IPS-20b (cell line): Measurements from ENCODE around the gene HSPE1.
"Not testable (repeated sequence)": the region's sequence is repeated elsewhere in the genome, so short reads cannot be mapped to it uniquely, and the experiment has no call there.

ENCODE experiments used
- H3K27ac ChIP-seq: one replicate; pipeline ENCODE4 v1.5.1; 2013; ENCODE audit warnings: low read length
- H3K27me3 ChIP-seq: 2 replicates; pipeline ENCODE4 v1.6.1; 2013; ENCODE audit warnings: mild to moderate bottlenecking, low read length, inconsistent platforms; ENCODE audit not compliant: insufficient read depth
- H3K36me3 ChIP-seq: 2 replicates; pipeline ENCODE4 v1.6.1; 2013; ENCODE audit warnings: low read depth, mild to moderate bottlenecking, inconsistent platforms, low read length, moderate library complexity; ENCODE audit not compliant: insufficient read depth
- H3K4me1 ChIP-seq: 2 replicates; pipeline ENCODE4 v1.6.1; 2013; ENCODE audit warnings: mild to moderate bottlenecking, control low read depth, inconsistent platforms, low read length, moderate library complexity; ENCODE audit not compliant: insufficient read depth
- H3K4me3 ChIP-seq: 2 replicates; pipeline ENCODE4 v1.5.1; 2013; ENCODE audit warnings: mild to moderate bottlenecking, low read length, inconsistent platforms
- H3K9ac ChIP-seq: 2 replicates; pipeline ENCODE4 v1.6.1; 2013; ENCODE audit warnings: low read depth, mild to moderate bottlenecking, inconsistent platforms, low read length, moderate library complexity
- H3K9me3 ChIP-seq: 2 replicates; pipeline ENCODE4 v1.6.1; 2013; ENCODE audit warnings: mild to moderate bottlenecking, low read depth, low read length, inconsistent platforms; ENCODE audit not compliant: insufficient read depth

Gene HSPE1

DNA sequence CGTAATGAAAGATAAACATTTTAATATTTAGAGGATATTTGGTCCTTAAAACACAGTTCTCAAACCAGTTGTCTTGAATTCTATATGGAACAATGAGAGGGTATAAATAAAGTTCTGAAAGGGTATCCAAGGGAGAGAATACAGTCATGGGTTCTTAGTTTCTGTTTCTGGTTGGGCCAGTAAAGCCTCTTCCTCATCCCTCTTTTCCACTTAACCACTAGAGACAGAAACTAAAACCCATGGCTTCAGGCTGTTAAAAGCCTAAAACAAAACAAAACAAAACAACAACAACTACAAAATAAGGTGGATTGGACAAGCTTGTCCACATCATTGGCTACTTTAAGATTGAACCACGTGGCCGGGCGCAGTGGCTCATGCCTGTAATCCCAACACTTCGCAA, 28.0 kb upstream of the HSPE1 start:
- H3K36me3 ChIP-seq, result peaks cover 67% of the 10 kb centered on the region
- no peak overlapping the region for H3K9ac ChIP-seq
- no peaks in the 10 kb centered on the region for H3K27me3 ChIP-seq
- no peaks in the 10 kb centered on the region for H3K4me1 ChIP-seq
- no peak overlapping the region for H3K4me3 ChIP-seq
- no peak overlapping the region for H3K27ac ChIP-seq
- no peaks in the 10 kb centered on the region for H3K9me3 ChIP-seq

DNA sequence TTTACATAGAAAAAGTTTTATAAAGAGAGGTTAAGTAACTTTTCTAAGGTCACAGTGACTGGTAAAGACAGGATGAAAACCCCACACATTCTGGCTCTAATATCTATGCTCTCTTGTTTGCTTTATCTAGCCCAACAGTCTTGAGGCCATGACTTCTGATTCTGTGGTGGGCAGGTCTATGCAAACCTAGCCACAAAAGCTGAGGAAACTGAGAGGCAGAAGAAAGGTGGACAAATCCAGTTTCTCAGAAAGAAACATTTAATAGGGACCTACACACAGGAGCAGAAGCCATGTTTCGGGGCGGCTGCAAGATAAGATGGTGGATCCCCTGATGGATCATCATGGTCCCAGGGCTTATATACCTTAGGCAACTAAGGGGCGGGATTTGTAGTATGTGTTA, 22.4 kb upstream of the HSPE1 start:
- H3K36me3 ChIP-seq, result peaks cover 40% of the 10 kb centered on the region
- no peaks in the 10 kb centered on the region for H3K27me3 ChIP-seq
- no peak overlapping the region for H3K9ac ChIP-seq
- H3K27ac ChIP-seq, result no peak overlapping the region
- no peak overlapping the region for H3K4me3 ChIP-seq
- H3K9me3 ChIP-seq, result no peaks in the 10 kb centered on the region
- H3K4me1 ChIP-seq, result no peaks in the 10 kb centered on the region

DNA sequence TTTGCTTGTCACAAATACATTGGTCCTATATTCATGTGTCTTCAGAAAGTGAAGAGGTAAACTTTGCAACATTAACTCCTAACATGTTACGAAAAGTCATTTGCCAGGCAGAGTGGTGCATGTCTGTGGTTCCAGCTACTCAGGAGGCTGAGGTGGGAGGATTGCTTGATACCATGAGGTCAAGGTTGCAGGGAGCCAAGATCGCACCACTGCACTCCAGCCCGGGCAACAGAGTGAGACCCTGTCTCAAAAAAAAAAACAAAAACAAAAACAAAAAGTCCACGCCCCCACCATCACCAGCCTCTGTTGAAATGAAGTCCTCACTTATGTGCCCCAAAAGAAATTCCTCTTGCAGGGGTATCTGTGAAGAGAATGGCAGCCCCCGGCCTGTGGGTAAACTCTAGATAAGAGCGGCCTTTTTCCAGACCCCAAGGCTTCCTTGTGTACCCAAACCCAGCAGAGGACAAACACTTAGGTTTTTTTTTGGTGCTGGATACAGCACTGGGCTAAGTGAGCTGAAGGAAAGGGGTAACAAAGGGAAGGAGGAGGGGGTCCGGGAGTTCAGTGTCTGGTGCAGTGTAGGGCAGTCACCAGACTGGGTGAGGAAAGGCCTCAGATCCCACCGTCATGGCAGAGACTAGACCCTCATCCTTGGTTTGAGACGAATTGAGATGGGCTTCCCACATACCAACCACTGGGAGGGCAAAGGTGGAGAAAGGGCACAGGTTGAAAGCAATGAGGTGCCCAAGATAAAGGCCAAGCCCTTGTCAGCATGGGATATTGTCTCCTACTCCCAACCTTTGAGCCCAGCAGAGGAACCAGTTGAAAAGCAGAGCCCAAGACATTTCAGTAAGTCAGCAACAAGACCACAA, 19.8 kb upstream of the HSPE1 start:
- Histone ChIP-seq H3K27ac (no peak overlapping the region), H3K4me1 (no peaks in the 10 kb centered on the region), H3K36me3 (peaks cover 19% of the 10 kb centered on the region), H3K9ac (no peak overlapping the region), H3K4me3 (no peak overlapping the region), H3K9me3 (peaks cover 2% of the 10 kb centered on the region; the same call in 1 of the 2 replicates), H3K27me3 (no peaks in the 10 kb centered on the region)

DNA sequence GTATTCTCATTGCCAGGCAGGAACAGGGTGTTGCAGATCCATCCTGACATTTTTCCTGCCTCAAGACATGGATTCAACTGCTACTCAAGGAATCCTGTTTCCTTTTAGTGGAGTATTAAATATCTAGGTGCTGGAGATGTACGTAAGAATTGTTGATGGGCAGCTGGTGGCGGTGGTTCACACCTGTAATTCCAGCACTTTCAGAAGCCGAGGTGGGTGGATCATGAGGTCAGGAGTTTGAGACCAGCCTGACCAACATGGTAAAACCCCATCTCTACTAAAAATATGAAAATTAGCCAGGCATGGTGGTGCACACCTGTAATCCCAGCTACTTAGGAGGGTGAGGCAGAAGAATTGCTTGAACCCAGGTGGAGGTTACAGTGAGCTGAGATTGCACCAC, 15.9 kb upstream of the HSPE1 start:
- not testable (repeated sequence) for H3K9ac ChIP-seq, H3K27ac ChIP-seq, H3K4me1 ChIP-seq, H3K4me3 ChIP-seq, H3K9me3 ChIP-seq, H3K27me3 ChIP-seq
- H3K36me3 ChIP-seq, result peaks cover 41% of the 10 kb centered on the region

DNA sequence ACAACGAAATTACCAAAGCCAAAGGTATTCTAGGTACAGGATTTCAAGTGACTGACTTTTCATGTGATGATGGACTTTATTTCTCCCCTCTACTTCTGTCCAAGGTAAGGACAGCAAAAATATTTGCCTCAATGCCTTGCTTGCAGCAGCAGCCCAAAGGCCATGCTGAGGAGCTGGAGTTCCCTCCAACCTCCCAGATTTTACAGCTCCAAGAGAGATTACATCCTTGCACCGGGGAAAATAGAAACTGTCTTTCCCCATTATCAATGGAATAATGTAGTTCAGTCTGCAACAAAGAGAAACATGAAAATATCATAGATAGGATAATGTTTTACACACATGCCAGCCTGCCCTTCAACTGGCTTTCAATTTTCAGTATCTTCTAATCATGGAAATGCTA, 14.0 kb upstream of the HSPE1 start:
- Histone ChIP-seq H3K27me3 (no peaks in the 10 kb centered on the region), H3K9me3 (peaks cover 2% of the 10 kb centered on the region; the same call in 1 of the 2 replicates), H3K27ac (no peak overlapping the region), H3K36me3 (peaks cover 57% of the 10 kb centered on the region), H3K9ac (no peak overlapping the region), H3K4me3 (no peak overlapping the region), H3K4me1 (no peaks in the 10 kb centered on the region)

DNA sequence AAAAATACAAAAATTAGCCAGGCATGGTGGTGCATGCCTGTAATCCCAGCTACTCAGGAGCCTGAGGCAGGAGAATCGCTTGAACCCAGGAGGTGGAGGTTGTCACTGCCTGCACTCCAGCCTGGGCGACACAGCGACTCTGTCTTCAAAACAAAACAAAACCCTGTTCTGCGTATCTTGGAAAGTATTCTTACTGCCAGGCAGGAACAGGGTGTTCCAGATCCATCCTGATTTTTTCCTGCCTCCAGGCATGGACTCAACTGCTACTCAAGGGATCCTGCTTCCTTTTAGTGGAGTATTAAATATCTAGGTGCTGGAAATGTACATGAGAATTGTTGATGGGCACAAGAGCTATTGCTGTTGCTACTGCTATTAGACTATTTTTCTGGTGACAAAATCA, 12.8 kb upstream of the HSPE1 start:
- no peak overlapping the region for H3K4me3 ChIP-seq
- H3K27me3 ChIP-seq, result no peaks in the 10 kb centered on the region
- no peak overlapping the region for H3K27ac ChIP-seq
- no peaks in the 10 kb centered on the region for H3K4me1 ChIP-seq
- H3K9ac ChIP-seq, result no peak overlapping the region
- peaks cover 2% of the 10 kb centered on the region; the same call in 1 of the 2 replicates for H3K9me3 ChIP-seq
- H3K36me3 ChIP-seq, result peaks cover 69% of the 10 kb centered on the region

DNA sequence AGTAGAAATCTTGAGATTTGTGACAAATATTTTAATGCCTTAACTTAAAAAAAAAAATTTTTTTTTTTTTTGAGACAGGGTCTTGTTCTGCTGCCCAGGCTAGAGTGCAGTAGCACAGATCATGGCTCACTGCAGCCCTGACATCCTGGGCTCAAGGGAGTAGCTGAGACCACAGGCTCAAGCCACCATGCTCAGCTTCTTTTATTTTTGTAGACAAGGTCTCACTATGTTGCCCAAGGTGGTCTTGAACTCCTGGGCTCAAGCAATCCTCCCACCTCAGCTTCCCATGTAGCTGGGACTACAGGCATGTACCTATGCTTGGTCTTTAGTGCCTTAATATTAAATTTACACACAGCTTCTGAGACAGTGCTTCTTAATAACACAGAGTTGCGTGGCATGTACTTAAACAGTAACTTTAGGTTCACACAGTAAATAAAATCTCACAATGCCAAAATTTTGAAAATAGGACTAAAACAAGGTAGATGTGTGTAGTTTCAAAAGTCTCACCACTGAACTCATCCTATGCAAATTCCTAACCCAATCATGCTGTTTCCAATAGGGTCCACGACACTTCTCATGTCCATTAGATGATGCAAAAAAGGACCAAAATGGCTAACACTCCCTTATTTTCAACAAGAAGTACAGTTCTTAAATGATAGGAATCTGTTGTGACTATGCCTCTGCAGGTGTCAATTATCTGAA, 4.6 kb upstream of the HSPE1 start:
- peaks cover 82% of the 10 kb centered on the region for H3K36me3 ChIP-seq
- no peaks in the 10 kb centered on the region for H3K9me3 ChIP-seq
- H3K27me3 ChIP-seq, result no peaks in the 10 kb centered on the region
- peaks cover 10% of the 10 kb centered on the region; the same call in 1 of the 2 replicates for H3K4me1 ChIP-seq
- H3K9ac ChIP-seq, result peak overlapping the region; percentile 29; the same call in 1 of the 2 replicates
- no peak overlapping the region for H3K27ac ChIP-seq
- H3K4me3 ChIP-seq, result peak overlapping the region; percentile 90; the same call in 1 of the 2 replicates

DNA sequence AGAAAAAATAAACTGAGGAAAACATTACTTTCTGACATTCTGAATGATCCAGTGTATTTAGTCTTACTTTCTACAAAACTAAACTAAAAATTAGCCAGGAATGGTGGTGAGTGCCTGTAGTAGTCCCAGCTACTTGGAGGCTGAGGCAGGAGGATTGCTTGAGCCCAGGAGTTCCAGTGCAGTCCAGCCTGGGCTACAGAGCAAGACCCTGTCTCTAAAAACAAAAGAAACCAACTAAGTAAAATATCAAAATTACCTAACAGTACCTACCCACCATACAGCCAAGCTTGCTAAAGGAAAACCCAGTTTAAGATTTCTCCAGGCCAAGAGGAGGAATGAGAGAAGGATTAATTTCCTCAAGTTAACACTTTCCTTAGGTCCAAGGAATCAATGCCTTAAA, 3.5 kb upstream of the HSPE1 start:
- no peak overlapping the region for H3K27ac ChIP-seq
- H3K36me3 ChIP-seq, result peaks cover 72% of the 10 kb centered on the region
- no peaks in the 10 kb centered on the region for H3K9me3 ChIP-seq
- H3K9ac ChIP-seq, result peak overlapping the region; percentile 98; the same call in 1 of the 2 replicates
- peaks cover 11% of the 10 kb centered on the region; the same call in 1 of the 2 replicates for H3K4me1 ChIP-seq
- H3K4me3 ChIP-seq, result peak overlapping the region; percentile 90
- H3K27me3 ChIP-seq, result no peaks in the 10 kb centered on the region

DNA sequence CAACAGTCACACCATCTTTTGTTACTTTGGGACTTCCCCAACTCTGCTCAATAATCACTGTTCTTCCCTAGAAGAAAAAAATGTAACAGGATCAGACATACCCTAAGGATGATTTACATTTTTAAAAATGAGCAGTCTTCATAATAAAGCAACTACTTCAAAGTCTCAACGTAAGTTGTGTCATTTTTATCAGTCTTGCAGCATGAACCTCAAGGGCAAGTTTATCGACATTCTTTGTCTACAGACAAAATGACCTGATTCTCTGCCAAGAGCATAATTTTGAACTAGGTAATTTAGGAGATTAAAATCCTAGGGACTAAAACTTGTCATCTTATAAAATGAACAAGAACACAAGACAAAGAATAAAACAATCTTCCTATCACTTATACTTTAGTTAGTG, 2.9 kb upstream of the HSPE1 start:
- H3K27me3 ChIP-seq, result no peaks in the 10 kb centered on the region
- no peaks in the 10 kb centered on the region for H3K9me3 ChIP-seq
- peaks cover 15% of the 10 kb centered on the region; the same call in 1 of the 2 replicates for H3K4me1 ChIP-seq
- no peak overlapping the region for H3K27ac ChIP-seq
- H3K9ac ChIP-seq, result peak overlapping the region; percentile 98
- peaks cover 72% of the 10 kb centered on the region for H3K36me3 ChIP-seq
- H3K4me3 ChIP-seq, result peak overlapping the region; percentile 90

DNA sequence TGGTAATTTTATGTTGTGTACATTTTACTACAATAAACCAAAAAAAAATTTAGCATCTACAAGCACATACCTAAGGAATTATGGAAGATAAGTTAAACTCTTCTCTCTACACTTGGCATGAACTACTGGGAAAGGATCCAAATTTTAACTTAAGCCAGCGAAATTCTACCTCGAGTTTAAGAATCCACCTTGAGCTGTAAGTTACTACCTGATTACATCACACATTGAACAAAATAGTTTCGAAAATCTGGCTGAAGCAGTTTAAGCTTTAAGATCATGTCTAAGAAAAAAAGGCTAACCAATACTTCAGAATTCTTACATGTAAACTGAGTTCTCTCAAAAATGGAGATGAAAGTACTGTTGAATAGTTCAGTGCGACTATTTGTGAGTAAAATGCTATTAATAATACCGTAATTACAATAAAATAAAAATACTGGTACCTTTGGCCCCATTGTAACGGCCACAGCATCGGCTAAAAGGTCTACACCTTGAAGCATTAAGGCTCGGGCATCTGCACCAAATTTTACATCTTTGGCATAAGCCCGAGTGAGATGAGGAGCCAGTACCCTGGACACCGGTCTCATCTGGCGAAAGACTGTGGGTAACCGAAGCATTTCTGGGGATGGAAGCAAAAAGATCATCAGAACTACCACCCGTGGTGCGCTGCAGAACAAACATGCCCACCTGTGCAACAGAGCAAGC, 1.8 kb upstream of the HSPE1 start:
- peak overlapping the region; percentile 90 for H3K4me3 ChIP-seq
- H3K9ac ChIP-seq, result peak overlapping the region; percentile 98
- H3K36me3 ChIP-seq, result peaks cover 72% of the 10 kb centered on the region
- H3K4me1 ChIP-seq, result peaks cover 15% of the 10 kb centered on the region; the same call in 1 of the 2 replicates
- H3K27ac ChIP-seq, result peak overlapping the region; percentile 87
- H3K9me3 ChIP-seq, result no peaks in the 10 kb centered on the region
- no peaks in the 10 kb centered on the region for H3K27me3 ChIP-seq

DNA sequence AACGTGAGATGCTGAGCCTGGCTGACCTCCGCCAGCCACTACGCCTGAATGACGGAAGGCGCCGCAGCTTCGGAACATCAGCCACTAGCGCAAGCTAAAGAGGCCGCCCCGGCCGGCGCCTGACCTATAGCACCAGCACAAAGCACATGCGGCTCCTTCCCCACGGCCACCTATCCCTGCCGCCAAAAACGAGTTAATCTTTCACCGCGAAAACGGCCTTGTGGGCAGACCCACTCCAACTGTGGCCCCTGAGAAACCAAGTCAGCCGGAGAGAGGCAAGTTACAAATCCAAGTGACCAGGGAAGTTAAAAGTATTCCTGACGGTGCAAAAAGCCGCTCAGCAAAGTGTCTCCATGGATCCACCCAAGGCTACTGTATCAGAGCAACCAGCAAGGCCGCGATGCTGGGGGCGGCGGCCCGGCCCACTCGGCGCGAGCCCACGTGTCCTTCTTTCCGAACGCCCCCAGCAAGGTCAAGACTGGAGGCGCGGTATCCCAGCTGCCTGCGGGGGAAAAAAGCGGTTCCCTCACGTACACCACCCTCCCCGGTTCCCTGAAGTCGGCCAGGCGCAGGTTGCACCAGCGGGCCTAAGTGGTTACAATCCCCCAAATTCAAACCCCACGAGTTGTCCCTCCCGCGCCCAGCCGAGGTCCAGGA, 1.1 kb upstream of the HSPE1 start:
- Histone ChIP-seq H3K9me3 (no peaks in the 10 kb centered on the region), H3K27me3 (no peaks in the 10 kb centered on the region), H3K4me1 (peaks cover 15% of the 10 kb centered on the region; the same call in 1 of the 2 replicates), H3K4me3 (peak overlapping the region; percentile 90), H3K9ac (peak overlapping the region; percentile 98), H3K27ac (peak overlapping the region; percentile 87), H3K36me3 (peaks cover 72% of the 10 kb centered on the region)
